Keratinocyte (primary cell): Measurements from ENCODE around the gene TPO. TPM values are rescaled to one million over a fixed set of nuclear protein-coding genes. Genes with fewer than 3 reads are reported as not detected.

Experiments
- DNase-seq: peaks from one replicate; pipeline ENCODE4 v3.0.0-alpha.2; 2011; ENCODE audit warnings: low read depth, missing footprints, low spot score
- FAIRE-seq: peaks from 2 replicates; lab custom pipeline; 2011; peaks lifted over from hg19 to GRCh38; lab: Jason Lieb, UNC
- H2AFZ ChIP-seq: 2 replicates; pipeline ENCODE4 v1.6.0; 2012; ENCODE audit warnings: low read length, control low read depth, inconsistent platforms; ENCODE audit not compliant: control insufficient read depth
- H3K27ac ChIP-seq: 2 replicates; pipeline ENCODE4 v1.5.1; 2011; ENCODE audit warnings: low read length; ENCODE audit not compliant: control insufficient read depth, insufficient read depth
- H3K27me3 ChIP-seq: 3 replicates; pipeline ENCODE4 v1.6.0; 2011; ENCODE audit warnings: low read length; ENCODE audit not compliant: control insufficient read depth, insufficient read depth; ENCODE audit errors: extremely low read depth
- H3K36me3 ChIP-seq, 2 experiments: 2 replicates in 1 of 2; 3 replicates in 1 of 2; pipeline ENCODE4 v1.5.1; 2011; ENCODE audit warnings: low read length in 2 of 2, mild to moderate bottlenecking in 1 of 2; ENCODE audit not compliant: control insufficient read depth in 2 of 2, insufficient read depth in 2 of 2; ENCODE audit errors: extremely low read depth in 1 of 2
- H3K4me1 ChIP-seq: 3 replicates; pipeline ENCODE4 v1.5.1; 2011; ENCODE audit warnings: low read length; ENCODE audit not compliant: control insufficient read depth, insufficient read depth; ENCODE audit errors: extremely low read depth
- H3K4me2 ChIP-seq: 3 replicates; pipeline ENCODE4 v1.6.0; 2011; ENCODE audit warnings: low read depth, low read length; ENCODE audit not compliant: control insufficient read depth, insufficient read depth; ENCODE audit errors: extremely low read depth
- H3K4me3 ChIP-seq, 3 experiments: fragments of 200-600 bp in 1 of 3; sonication (generic) in 1 of 3; 2 replicates in 2 of 3; 3 replicates in 1 of 3; pipeline ENCODE4 v1.5.1; 2011 to 2016; ENCODE audit warnings: low read length in 3 of 3, mild to moderate bottlenecking in 3 of 3, control low read depth in 2 of 3, inconsistent platforms in 1 of 3, low read depth in 1 of 3, mixed read lengths in 1 of 3, mixed run types in 1 of 3, moderate library complexity in 1 of 3; ENCODE audit not compliant: control insufficient read depth in 2 of 3, insufficient read depth in 2 of 3; ENCODE audit errors: extremely low read depth in 1 of 3
- H3K79me2 ChIP-seq: 2 replicates; pipeline ENCODE4 v1.6.0; 2012; ENCODE audit warnings: low read length; ENCODE audit not compliant: control insufficient read depth, insufficient read depth
- H3K9ac ChIP-seq: 3 replicates; pipeline ENCODE4 v1.6.0; 2011; ENCODE audit warnings: low read length; ENCODE audit not compliant: control insufficient read depth, insufficient read depth; ENCODE audit errors: extremely low read depth
- H3K9me1 ChIP-seq: 3 replicates; pipeline ENCODE4 v1.6.0; 2011; ENCODE audit warnings: low read length; ENCODE audit not compliant: control insufficient read depth, insufficient read depth; ENCODE audit errors: extremely low read depth
- H3K9me3 ChIP-seq: 2 replicates; pipeline ENCODE4 v1.5.1; 2012; ENCODE audit warnings: low read depth, low read length; ENCODE audit not compliant: control insufficient read depth
- H4K20me1 ChIP-seq: 3 replicates; pipeline ENCODE4 v1.6.0; 2011; ENCODE audit warnings: low read length; ENCODE audit not compliant: control insufficient read depth, insufficient read depth; ENCODE audit errors: extremely low read depth
- CTCF ChIP-seq, 3 experiments: IDR thresholded peaks in 1 of 3; conservative IDR thresholded peaks in 1 of 3; optimal IDR thresholded peaks in 1 of 3; 2 replicates in 2 of 3; 3 replicates in 1 of 3; pipeline versions ENCODE3 to v1.5.1; 2011; ENCODE audit warnings: low read length in 3 of 3, mild to moderate bottlenecking in 3 of 3, moderate library complexity in 2 of 3, control low read depth in 1 of 3, inconsistent platforms in 1 of 3; ENCODE audit not compliant: insufficient read depth in 2 of 3; ENCODE audit errors: extremely low read depth in 1 of 3
- EZH2 ChIP-seq: IDR thresholded peaks from one replicate; pipeline ENCODE4 v1.6.1; 2012; ENCODE audit warnings: inconsistent platforms, mild to moderate bottlenecking, low read length, moderate library complexity
- dilution Hi-C: fragments of 300-500 bp; cut with MboI; formaldehyde crosslinking; loops from one replicate; pipeline ENCODE4 v1.7.0; 2020; ENCODE audit warnings: low sequenced_read_pairs; ENCODE audit not compliant: extremely low pct_ligation_motif_present
- polyA plus RNA-seq, 5 experiments: library from polyadenylated mRNA; depleted of rRNA in 3 of 5; stranded (reverse) in 3 of 5; stranded (forward) in 1 of 5; unstranded in 1 of 5; fragments of >200 nt; gene quantifications; 1 replicate in 1 of 5; 2 replicates in 3 of 5; 3 replicates in 1 of 5; pipeline versions ENCODE4 v1.2.1 to v1.2.3, GENCODE V29; 2011 to 2012; ENCODE audit warnings: missing spikeins in 2 of 5, low read depth in 1 of 5, low replicate concordance in 1 of 5

The TPO gene
- polyA plus RNA-seq, 1 donor (not counting 4 experiments of a cell fraction or from before 2014, with no cell fraction given) = 0.07 TPM

GRCh38 chr2:1517786-1518185, 104.5 kb downstream of the TPO start:
- DNase-seq (no peak), FAIRE-seq (no peak)
- no peak overlapping the region for H2AFZ ChIP-seq
- H3K27me3 ChIP-seq = no peaks in the 10 kb centered on the region
- no peaks in the 10 kb centered on the region for H3K9me3 ChIP-seq
- H3K4me2 ChIP-seq = no peak overlapping the region
- H3K27ac ChIP-seq = no peak overlapping the region
- no peaks in the 10 kb centered on the region for H3K36me3 ChIP-seq
- no peaks in the 10 kb centered on the region for H3K79me2 ChIP-seq
- TF ChIP-seq EZH2 = no peak
- no peak for TF ChIP-seq CTCF (optimal IDR thresholded peaks at IDR 0.05 in 1 of 3, IDR thresholded peaks at IDR 0.05 in 1 of 3, conservative IDR thresholded peaks at IDR 0.05 in 1 of 3; ENCODE audit: extremely low read depth in 1 of 3, insufficient read depth in 2 of 3, low read length in 3 of 3)
- dilution Hi-C loops = no loop called here
- no peak overlapping the region for H3K9ac ChIP-seq
- no peaks in the 10 kb centered on the region for H3K9me1 ChIP-seq
- no peak overlapping the region for H3K4me3 ChIP-seq
- no peaks in the 10 kb centered on the region for H4K20me1 ChIP-seq
- no peaks in the 10 kb centered on the region for H3K4me1 ChIP-seq

GRCh38 chr2:1518331-1518803, 105.1 kb downstream of the TPO start:
- FAIRE-seq (no peak), DNase-seq (no peak)
- H3K79me2 ChIP-seq = no peaks in the 10 kb centered on the region
- no peak overlapping the region for H3K9ac ChIP-seq
- H3K9me3 ChIP-seq = no peaks in the 10 kb centered on the region
- dilution Hi-C loops = no loop called here
- no peaks in the 10 kb centered on the region for H3K27me3 ChIP-seq
- no peak overlapping the region for H3K27ac ChIP-seq
- H3K36me3 ChIP-seq = no peaks in the 10 kb centered on the region
- no peak overlapping the region for H3K4me2 ChIP-seq
- no peak overlapping the region for H2AFZ ChIP-seq
- no peak overlapping the region for H3K4me3 ChIP-seq
- H4K20me1 ChIP-seq = no peaks in the 10 kb centered on the region
- no peaks in the 10 kb centered on the region for H3K9me1 ChIP-seq
- TF ChIP-seq CTCF (optimal IDR thresholded peaks at IDR 0.05 in 1 of 3, IDR thresholded peaks at IDR 0.05 in 1 of 3, conservative IDR thresholded peaks at IDR 0.05 in 1 of 3; ENCODE audit: extremely low read depth in 1 of 3, insufficient read depth in 2 of 3, low read length in 3 of 3) = no peak
- TF ChIP-seq EZH2 = no peak
- H3K4me1 ChIP-seq = no peaks in the 10 kb centered on the region
